ENCODE data around the gene FLNA.
A peak's percentile ranks its signal among the peaks of the same experiment; 100 is the strongest.

DNA sequence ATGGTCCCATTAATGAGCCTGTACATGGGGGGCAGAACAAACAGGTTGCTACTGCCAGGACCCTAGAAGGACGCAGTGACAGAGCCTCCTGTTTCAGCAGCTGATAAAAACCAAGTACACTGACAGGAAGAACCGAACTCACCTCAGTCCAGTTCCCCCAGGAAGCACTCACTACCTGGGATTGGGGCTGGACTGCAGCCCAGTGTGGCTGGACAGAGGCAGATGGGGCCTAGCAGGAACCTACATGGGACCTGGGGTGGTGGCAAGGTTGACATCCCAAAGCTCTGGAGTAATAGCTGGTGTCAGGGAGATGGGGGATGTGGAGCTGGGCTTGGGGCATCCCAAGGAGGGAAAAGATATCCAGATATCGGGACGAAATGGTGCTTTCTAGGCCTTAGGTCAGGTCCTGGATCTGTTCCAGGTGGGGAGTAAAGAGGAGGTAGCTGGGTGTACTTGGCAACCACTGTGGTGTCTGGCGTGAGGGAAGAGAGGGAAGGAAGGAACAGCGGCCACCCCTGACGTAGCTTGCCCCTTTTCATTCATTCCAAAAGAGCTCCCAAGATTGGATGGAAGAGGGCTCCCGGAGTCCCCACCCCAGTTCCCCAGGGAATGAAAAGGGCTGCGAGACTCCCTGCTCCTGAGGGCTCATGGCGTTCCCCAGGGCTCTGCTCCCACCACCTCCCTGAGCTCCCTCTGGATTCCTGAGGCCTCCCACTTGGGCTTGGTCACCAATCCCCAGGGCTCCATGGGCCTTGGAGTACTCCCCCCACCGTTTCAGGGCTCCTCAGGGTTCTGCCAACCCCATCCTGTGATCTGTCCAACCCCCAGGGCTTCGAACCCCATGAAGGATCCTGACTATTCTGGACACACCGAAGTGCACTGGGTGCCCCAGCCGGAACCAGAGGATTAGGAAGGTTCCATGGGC lies 9.2 kb upstream of the FLNA start:
- TF ChIP-seq POLR2A (IDR thresholded peaks at IDR 0.05; ENCODE audit: low read length), result peak; percentile 6; the same call in 1 of the 2 replicates
- TF ChIP-seq, protein P1, sequence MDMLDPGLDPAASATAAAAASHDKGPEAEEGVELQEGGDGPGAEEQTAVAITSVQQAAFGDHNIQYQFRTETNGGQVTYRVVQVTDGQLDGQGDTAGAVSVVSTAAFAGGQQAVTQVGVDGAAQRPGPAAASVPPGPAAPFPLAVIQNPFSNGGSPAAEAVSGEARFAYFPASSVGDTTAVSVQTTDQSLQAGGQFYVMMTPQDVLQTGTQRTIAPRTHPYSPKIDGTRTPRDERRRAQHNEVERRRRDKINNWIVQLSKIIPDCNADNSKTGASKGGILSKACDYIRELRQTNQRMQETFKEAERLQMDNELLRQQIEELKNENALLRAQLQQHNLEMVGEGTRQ (IDR thresholded peaks at IDR 0.05), result no peak
- TF ChIP-seq MAFK (IDR thresholded peaks at IDR 0.05; ENCODE audit: partially characterized antibody), result no peak
- TF ChIP-seq, protein P2, sequence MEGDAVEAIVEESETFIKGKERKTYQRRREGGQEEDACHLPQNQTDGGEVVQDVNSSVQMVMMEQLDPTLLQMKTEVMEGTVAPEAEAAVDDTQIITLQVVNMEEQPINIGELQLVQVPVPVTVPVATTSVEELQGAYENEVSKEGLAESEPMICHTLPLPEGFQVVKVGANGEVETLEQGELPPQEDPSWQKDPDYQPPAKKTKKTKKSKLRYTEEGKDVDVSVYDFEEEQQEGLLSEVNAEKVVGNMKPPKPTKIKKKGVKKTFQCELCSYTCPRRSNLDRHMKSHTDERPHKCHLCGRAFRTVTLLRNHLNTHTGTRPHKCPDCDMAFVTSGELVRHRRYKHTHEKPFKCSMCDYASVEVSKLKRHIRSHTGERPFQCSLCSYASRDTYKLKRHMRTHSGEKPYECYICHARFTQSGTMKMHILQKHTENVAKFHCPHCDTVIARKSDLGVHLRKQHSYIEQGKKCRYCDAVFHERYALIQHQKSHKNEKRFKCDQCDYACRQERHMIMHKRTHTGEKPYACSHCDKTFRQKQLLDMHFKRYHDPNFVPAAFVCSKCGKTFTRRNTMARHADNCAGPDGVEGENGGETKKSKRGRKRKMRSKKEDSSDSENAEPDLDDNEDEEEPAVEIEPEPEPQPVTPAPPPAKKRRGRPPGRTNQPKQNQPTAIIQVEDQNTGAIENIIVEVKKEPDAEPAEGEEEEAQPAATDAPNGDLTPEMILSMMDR (IDR thresholded peaks at IDR 0.05), result no peak
- no peak for TF ChIP-seq EP300 (IDR thresholded peaks at IDR 0.05)
- no peak for TF ChIP-seq CHD2 (IDR thresholded peaks at IDR 0.05; ENCODE audit: low read length, partially characterized antibody)
- no peak for TF ChIP-seq BHLHE40 (IDR thresholded peaks at IDR 0.05; ENCODE audit: low read depth, low read length)
- no peak for TF ChIP-seq NR3C1 (IDR thresholded peaks at IDR 0.05)
- TF ChIP-seq POLR2AphosphoS2 (conservative IDR thresholded peaks at IDR 0.05; ENCODE audit: low read length), result no peak
- no peak for TF ChIP-seq KDM1A (IDR thresholded peaks at IDR 0.05; ENCODE audit: low read depth)
- no peak for TF ChIP-seq HDAC2 (IDR thresholded peaks at IDR 0.05)
- TF ChIP-seq, protein P3, sequence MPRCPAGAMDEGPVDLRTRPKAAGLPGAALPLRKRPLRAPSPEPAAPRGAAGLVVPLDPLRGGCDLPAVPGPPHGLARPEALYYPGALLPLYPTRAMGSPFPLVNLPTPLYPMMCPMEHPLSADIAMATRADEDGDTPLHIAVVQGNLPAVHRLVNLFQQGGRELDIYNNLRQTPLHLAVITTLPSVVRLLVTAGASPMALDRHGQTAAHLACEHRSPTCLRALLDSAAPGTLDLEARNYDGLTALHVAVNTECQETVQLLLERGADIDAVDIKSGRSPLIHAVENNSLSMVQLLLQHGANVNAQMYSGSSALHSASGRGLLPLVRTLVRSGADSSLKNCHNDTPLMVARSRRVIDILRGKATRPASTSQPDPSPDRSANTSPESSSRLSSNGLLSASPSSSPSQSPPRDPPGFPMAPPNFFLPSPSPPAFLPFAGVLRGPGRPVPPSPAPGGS (IDR thresholded peaks at IDR 0.05), result no peak

Measured in A549 (cell line).